HuH-7.5 (cell line): Measurements from ENCODE around the gene ADH1C.

Experiments used
- DNase-seq: peaks from one replicate; pipeline ENCODE4 v3.0.0; 2011; ENCODE audit warnings: low spot score

ADH1C gene

GRCh38 chr4:99301376-99302164 lies 51.0 kb downstream of the ADH1C start:
- DNase-seq: no peak

DNA sequence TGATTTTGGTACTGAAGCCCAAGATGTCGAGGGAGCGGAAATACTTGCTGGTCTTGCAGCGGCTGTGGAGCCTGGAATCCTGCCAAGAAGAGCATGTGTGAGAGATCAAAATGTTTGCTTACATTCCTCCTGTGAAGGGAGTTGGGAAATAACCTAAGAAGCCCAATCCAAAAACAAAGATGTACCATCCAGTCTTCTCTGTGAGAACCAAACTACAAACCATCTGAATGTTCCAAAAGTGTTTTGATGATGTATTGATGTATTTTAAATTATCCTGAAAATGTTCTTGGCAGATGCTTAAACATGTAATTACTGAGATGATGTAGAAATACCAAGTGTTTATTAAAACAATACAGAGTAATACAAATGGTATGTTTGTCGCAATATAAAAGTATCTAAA lies 51.6 kb downstream of the ADH1C start:
- DNase-seq: no peak

- no peak for DNase-seq
These were observed 59.2 kb downstream of the ADH1C start for GRCh38 chr4:99293357-99293756.

GRCh38 chr4:99290848-99291786 lies 61.4 kb downstream of the ADH1C start, which contains the start of gene ADH1A:
ADH1A (minus strand) TSS chr4:99290985; CDS start chr4:99290914, 71 bp downstream.
- DNase-seq: no peak
